ENCODE measurements around the gene CD33. TPM values are rescaled to one million over a fixed set of nuclear protein-coding genes. Genes with fewer than 3 reads are reported as not detected.
"Not testable (repeated sequence)": the region's sequence is repeated elsewhere in the genome, so short reads cannot be mapped to it uniquely, and the experiment has no call there.

CD33 gene
- total RNA-seq (1 to 10 TPM; 3.0 to 3.9 TPM), polyA plus RNA-seq (ENCODE audit: insufficient read length in 2 of 2) (1 to 10 TPM; 2.9 TPM)
- long read RNA-seq, donor 1, partial matches to known transcripts, result 0 of 1 reads
- long read RNA-seq, donor 1, other reads (novel, unspliced or antisense), result 0 of 1 reads
- long read RNA-seq, donor 2, result 0 reads
- long read RNA-seq, donor 3, result 0 reads
- long read RNA-seq, donor 4, result 0 reads

DNA sequence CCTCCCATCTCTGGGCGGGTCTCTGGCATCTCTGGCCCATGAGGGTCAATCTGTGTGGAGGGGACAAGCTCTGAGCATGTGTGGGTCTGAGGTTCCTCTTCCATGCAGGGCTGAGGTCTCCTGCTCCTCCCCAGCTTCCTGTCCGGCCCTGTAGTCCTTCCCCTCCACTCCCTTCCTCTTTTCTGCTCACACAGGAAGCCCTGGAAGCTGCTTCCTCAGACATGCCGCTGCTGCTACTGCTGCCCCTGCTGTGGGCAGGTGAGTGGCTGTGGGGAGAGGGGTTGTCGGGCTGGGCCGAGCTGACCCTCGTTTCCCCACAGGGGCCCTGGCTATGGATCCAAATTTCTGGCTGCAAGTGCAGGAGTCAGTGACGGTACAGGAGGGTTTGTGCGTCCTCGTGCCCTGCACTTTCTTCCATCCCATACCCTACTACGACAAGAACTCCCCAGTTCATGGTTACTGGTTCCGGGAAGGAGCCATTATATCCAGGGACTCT lies at the start of gene CD33:
Gene CD33 (plus strand): TSS at position 183 of the 496 bp plus-strand sequence. CDS start 39 bp downstream, at position 222.
- not testable (repeated sequence) for H3K27me3 ChIP-seq (ENCODE audit: control insufficient read depth, insufficient read depth, low read length); H3K36me3 ChIP-seq (ENCODE audit: control insufficient read depth, insufficient read depth, low read length); DNase-seq (ENCODE audit: low read depth in 4 of 6, low spot score in 6 of 6); H3K27ac ChIP-seq (ENCODE audit: low read depth, low read length); H3K4me1 ChIP-seq (ENCODE audit: control insufficient read depth, insufficient read depth, low read length); H3K4me3 ChIP-seq (ENCODE audit: low read depth, low read length); H3K9me3 ChIP-seq (ENCODE audit: control insufficient read depth, insufficient read depth, low read length)
- 86% methylated on average over 6 of the region's 11 CpGs for WGBS (ENCODE audit: insufficient coverage)

DNA sequence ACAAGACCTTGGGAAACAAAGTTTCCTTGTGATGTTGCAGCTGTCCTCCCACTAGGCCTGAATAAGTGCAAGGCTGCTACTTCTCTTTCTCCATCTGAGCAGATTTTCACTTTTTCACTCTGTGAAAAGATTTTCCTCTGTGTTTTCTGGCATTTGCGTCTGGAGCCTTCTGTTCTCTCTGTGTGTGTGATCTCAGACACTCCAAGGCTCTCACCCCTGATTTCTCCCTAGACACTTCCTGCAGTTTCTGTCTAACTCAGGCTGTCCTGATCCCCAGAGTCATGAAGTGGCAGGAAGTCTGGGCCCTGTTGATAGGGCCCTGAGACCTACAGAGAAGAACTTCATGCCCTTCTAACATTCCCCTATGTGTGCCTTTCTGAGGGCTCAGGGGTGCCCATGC lies 45.6 kb upstream of the CD33 start:
- Histone ChIP-seq H3K27ac (ENCODE audit: low read depth, low read length) (no peak overlapping the region), H3K4me3 (ENCODE audit: low read depth, low read length) (no peak overlapping the region), H3K9me3 (ENCODE audit: control insufficient read depth, insufficient read depth, low read length) (no peaks in the 10 kb centered on the region), H3K4me1 (ENCODE audit: control insufficient read depth, insufficient read depth, low read length) (peaks cover 3% of the 10 kb centered on the region), H3K27me3 (ENCODE audit: control insufficient read depth, insufficient read depth, low read length) (peaks cover 4% of the 10 kb centered on the region), H3K36me3 (ENCODE audit: control insufficient read depth, insufficient read depth, low read length) (no peaks in the 10 kb centered on the region)
- DNase-seq (ENCODE audit: low read depth in 4 of 6, low spot score in 6 of 6), result peak in 1 of 6 donors; percentile 50
- no CpG with 5 or more reads among the region's 1 CpG for WGBS (ENCODE audit: insufficient coverage)

DNA sequence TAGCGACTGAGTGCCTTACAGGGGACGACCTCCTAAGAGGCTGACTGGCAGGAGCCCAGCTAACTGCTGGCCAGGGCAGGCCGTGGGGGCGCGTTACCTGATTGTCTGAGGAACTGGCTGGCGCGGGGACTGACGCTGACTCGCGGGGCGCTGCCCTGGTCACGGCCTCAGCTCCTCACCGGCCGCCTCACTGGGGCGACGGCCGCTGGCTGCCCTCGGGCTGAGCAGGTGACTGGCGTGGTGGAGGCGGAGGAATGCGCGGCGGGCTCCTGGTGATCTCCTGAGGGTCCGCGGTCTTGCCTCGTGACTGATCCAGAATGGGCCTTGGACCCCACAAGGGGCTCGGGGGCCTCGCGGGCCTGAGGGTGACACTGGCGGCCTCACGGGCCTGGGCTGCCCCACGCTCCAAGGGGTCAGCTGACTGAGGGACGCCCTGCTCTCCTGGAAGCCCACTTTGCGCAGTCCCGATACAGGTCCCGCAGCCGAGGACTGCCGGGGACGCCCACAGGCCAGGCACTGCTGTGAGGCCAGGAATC lies 43.4 kb upstream of the CD33 start:
- H3K4me3 ChIP-seq (ENCODE audit: low read depth, low read length), result no peak overlapping the region

DNA sequence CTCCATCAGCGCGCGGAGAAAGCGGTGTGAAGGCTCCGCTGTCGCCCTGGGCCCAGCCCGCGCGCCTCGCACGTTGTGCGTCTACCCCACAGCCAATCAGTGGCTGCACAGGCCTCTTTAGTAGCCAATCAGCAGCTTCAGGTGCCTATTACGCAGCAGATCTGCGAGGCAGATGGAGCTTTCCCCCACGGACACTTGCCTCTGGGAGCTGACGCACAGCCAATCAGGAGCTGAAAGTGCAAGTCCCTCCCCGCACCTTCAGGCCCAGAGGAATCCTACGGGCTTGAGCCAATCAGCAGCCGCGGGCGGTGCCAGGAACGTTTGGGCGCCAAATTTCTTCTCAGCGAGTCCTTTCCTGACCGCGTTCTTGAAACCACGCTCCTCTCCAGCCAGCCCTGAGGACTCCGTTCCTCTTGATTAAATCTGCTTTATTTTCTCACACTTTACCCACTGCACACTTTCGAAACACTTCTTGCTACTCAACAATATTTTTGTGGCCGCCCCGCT lies 42.9 kb upstream of the CD33 start:
- no peaks in the 10 kb centered on the region for H3K36me3 ChIP-seq (ENCODE audit: control insufficient read depth, insufficient read depth, low read length)
- H3K27ac ChIP-seq (ENCODE audit: low read depth, low read length), result no peak overlapping the region
- no peaks in the 10 kb centered on the region for H3K9me3 ChIP-seq (ENCODE audit: control insufficient read depth, insufficient read depth, low read length)
- H3K27me3 ChIP-seq (ENCODE audit: control insufficient read depth, insufficient read depth, low read length), result no peaks in the 10 kb centered on the region
- peak in 1 of 6 donors; percentile 40 for DNase-seq (ENCODE audit: low read depth in 4 of 6, low spot score in 6 of 6)
- H3K4me3 ChIP-seq (ENCODE audit: low read depth, low read length), result no peak overlapping the region
- 50% methylated on average over 29 of the region's 31 CpGs for WGBS (ENCODE audit: insufficient coverage)
- H3K4me1 ChIP-seq (ENCODE audit: control insufficient read depth, insufficient read depth, low read length), result peaks cover 3% of the 10 kb centered on the region

More for the DNA sequence above, 43.4 kb upstream of the CD33 start:
- DNase-seq (ENCODE audit: low read depth in 4 of 6, low spot score in 6 of 6), result no peak
- Histone ChIP-seq H3K9me3 (ENCODE audit: control insufficient read depth, insufficient read depth, low read length) (no peaks in the 10 kb centered on the region), H3K4me1 (ENCODE audit: control insufficient read depth, insufficient read depth, low read length) (peaks cover 3% of the 10 kb centered on the region), H3K36me3 (ENCODE audit: control insufficient read depth, insufficient read depth, low read length) (no peaks in the 10 kb centered on the region), H3K27me3 (ENCODE audit: control insufficient read depth, insufficient read depth, low read length) (peaks cover 4% of the 10 kb centered on the region), H3K27ac (ENCODE audit: low read depth, low read length) (no peak overlapping the region)
- 90% methylated on average over 39 of the region's 39 CpGs for WGBS (ENCODE audit: insufficient coverage)

DNA sequence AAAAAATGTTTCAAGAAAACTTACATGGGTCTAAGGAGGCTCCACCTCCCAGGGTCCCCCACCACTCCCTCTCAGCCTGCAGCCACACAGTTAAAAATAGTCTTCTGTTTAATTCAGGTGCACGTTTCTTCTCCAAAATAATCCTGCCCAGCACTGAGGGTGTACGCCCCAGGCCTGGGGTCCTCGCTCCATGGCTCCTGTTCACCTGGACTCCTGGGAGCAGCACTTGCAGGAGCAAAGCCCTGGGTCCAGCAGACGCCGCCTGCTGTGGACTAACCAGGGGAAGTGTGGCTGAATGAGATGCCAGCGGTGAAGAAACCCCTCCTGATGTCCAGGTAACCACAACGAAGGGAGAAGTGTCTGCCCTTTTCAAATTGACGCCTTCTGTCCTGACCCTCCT lies 41.3 kb upstream of the CD33 start:
- 84% methylated on average over 8 of the region's 8 CpGs for WGBS (ENCODE audit: insufficient coverage)
- peaks cover 3% of the 10 kb centered on the region for H3K4me1 ChIP-seq (ENCODE audit: control insufficient read depth, insufficient read depth, low read length)
- H3K9me3 ChIP-seq (ENCODE audit: control insufficient read depth, insufficient read depth, low read length), result no peaks in the 10 kb centered on the region
- no peaks in the 10 kb centered on the region for H3K27me3 ChIP-seq (ENCODE audit: control insufficient read depth, insufficient read depth, low read length)
- H3K27ac ChIP-seq (ENCODE audit: low read depth, low read length), result no peak overlapping the region
- DNase-seq (ENCODE audit: low read depth in 4 of 6, low spot score in 6 of 6), result no peak
- no peaks in the 10 kb centered on the region for H3K36me3 ChIP-seq (ENCODE audit: control insufficient read depth, insufficient read depth, low read length)
- H3K4me3 ChIP-seq (ENCODE audit: low read depth, low read length), result no peak overlapping the region

DNA sequence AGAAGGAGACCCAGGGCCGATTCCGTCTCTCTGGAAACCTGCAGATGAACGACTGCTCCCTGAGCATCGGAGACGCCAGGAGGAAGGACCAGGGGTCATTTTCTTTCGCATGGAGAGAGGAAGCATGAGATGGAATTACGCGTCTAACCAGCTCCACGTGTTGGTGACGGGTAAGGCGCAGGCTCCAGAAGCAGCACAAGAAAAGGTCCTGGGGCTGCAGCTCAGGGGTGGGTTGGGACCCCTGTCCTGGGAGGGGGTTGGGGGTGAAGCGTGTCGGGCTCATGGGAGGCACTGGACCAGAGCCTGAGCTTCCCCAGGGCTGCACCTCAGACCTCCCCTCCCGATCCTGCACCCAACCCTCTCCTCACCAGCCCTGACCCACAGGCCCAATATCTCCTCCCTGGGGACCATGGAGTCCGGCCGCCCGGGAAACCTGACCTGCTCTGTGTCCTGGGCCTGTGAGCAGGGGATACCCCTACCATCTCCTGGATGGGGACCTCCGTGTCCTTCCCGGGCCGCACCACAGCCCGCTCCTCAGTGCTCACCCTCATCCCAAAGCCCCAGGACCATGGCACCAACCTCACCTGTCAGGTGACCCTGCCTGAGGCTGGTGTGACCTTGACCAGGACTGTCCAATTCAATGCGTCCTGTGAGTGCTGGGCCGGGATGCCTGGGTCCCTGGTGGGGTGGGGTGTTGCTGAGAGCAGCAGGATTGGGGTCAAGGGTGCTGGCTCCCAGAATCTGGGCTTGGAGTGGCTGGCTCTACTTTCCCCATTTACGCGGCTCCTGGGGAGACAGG lies 39.6 kb upstream of the CD33 start:
- Histone ChIP-seq H3K27me3 (ENCODE audit: control insufficient read depth, insufficient read depth, low read length) (no peaks in the 10 kb centered on the region), H3K36me3 (ENCODE audit: control insufficient read depth, insufficient read depth, low read length) (no peaks in the 10 kb centered on the region), H3K9me3 (ENCODE audit: control insufficient read depth, insufficient read depth, low read length) (no peaks in the 10 kb centered on the region), H3K4me3 (ENCODE audit: low read depth, low read length) (no peak overlapping the region), H3K4me1 (ENCODE audit: control insufficient read depth, insufficient read depth, low read length) (no peaks in the 10 kb centered on the region), H3K27ac (ENCODE audit: low read depth, low read length) (no peak overlapping the region)
- DNase-seq (ENCODE audit: low read depth in 4 of 6, low spot score in 6 of 6), result no peak
- WGBS (ENCODE audit: insufficient coverage), result 90% methylated on average over 21 of the region's 25 CpGs

DNA sequence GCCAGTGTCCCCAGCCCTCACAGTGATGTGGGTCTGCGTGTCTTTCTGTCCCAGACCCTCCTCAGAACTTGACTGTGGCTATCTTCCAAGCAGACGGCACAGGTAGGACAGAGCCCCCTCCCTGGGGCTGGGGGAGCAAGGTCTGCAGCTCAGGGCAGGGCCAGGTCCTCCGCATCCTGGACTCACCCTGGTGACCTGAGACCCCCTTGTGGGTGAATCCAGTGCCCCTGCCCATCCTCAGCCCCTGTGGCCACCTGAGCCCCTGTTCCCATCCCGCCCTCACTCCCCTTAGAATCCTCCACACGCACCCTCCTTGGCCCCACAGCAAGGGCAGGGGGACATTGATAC lies 39.0 kb upstream of the CD33 start:
- no peaks in the 10 kb centered on the region for H3K36me3 ChIP-seq (ENCODE audit: control insufficient read depth, insufficient read depth, low read length)
- 69% methylated on average over 5 of the region's 5 CpGs for WGBS (ENCODE audit: insufficient coverage)
- H3K4me1 ChIP-seq (ENCODE audit: control insufficient read depth, insufficient read depth, low read length), result no peaks in the 10 kb centered on the region
- H3K4me3 ChIP-seq (ENCODE audit: low read depth, low read length), result no peak overlapping the region
- H3K27me3 ChIP-seq (ENCODE audit: control insufficient read depth, insufficient read depth, low read length), result no peaks in the 10 kb centered on the region
- no peaks in the 10 kb centered on the region for H3K9me3 ChIP-seq (ENCODE audit: control insufficient read depth, insufficient read depth, low read length)
- no peak overlapping the region for H3K27ac ChIP-seq (ENCODE audit: low read depth, low read length)
- no peak for DNase-seq (ENCODE audit: low read depth in 4 of 6, low spot score in 6 of 6)

DNA sequence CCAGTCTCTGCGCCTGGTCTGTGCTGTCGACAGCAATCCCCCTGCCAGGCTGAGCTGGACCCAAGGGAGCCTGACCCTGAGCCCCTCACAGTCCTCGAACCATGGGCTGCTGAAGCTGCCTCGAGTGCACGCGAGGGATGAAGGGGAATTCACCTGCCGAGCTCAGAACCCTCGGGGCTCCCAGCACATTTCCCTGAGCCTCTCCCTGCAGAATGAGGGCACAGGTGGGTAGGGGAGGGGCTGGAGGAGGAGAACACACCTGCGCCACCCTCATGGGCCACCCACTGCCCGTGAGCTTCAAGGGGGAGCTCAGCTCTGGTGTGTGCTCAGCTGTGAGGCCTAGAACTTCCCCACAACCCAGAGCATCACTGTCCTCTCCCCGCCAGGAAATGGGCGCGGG lies 38.6 kb upstream of the CD33 start:
- Histone ChIP-seq H3K27ac (ENCODE audit: low read depth, low read length) (no peak overlapping the region), H3K9me3 (ENCODE audit: control insufficient read depth, insufficient read depth, low read length) (no peaks in the 10 kb centered on the region), H3K4me1 (ENCODE audit: control insufficient read depth, insufficient read depth, low read length) (no peaks in the 10 kb centered on the region), H3K4me3 (ENCODE audit: low read depth, low read length) (no peak overlapping the region), H3K36me3 (ENCODE audit: control insufficient read depth, insufficient read depth, low read length) (no peaks in the 10 kb centered on the region), H3K27me3 (ENCODE audit: control insufficient read depth, insufficient read depth, low read length) (no peaks in the 10 kb centered on the region)
- no peak for DNase-seq (ENCODE audit: low read depth in 4 of 6, low spot score in 6 of 6)
- WGBS (ENCODE audit: insufficient coverage), result 68% methylated on average over 8 of the region's 13 CpGs

DNA sequence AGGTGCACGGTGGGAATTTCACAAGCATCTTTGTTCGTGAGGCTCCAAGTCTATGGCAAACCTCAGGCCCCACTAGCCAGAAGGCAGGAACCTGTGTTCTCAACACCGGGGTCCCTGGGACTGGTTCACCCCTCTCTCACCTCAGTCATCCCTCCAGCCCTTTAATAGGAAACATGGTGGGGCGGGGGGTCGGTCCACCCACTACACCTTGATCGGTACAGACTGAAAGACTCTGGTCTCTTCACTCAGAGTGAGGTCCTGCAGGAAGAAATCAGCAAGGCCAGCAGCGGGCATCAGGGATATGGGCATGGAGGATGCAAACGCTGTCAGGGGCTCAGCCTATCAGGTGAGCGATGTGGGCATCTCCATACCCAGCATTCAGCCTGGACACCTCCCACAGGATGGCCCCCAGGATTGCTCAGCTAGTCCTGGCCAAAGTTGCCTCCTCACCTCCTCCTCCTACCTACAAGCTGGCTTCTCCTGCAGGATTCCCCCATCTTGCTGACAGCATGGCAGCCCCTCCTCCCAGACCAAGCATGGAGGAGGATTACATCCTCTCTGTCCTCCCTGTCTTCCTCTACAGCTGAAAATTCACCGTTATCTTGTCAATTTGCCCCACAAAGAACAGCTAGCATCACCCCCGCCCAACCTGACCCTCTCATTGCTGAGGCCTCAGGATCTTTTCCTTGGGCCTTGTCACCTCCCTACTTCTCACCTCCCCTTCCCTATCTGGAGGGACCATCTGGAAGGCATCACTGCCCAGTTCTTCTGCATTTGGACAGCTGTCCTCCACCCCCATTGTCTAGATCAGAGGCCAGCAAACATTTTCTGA lies 37.3 kb upstream of the CD33 start:
- no peak overlapping the region for H3K27ac ChIP-seq (ENCODE audit: low read depth, low read length)
- WGBS (ENCODE audit: insufficient coverage), result 89% methylated on average over 11 of the region's 11 CpGs
- no peak for DNase-seq (ENCODE audit: low read depth in 4 of 6, low spot score in 6 of 6)
- no peaks in the 10 kb centered on the region for H3K27me3 ChIP-seq (ENCODE audit: control insufficient read depth, insufficient read depth, low read length)
- no peaks in the 10 kb centered on the region for H3K36me3 ChIP-seq (ENCODE audit: control insufficient read depth, insufficient read depth, low read length)
- H3K4me1 ChIP-seq (ENCODE audit: control insufficient read depth, insufficient read depth, low read length), result no peaks in the 10 kb centered on the region
- H3K9me3 ChIP-seq (ENCODE audit: control insufficient read depth, insufficient read depth, low read length), result no peaks in the 10 kb centered on the region
- H3K4me3 ChIP-seq (ENCODE audit: low read depth, low read length), result no peak overlapping the region

Data from spinal cord (tissue), 10 donors.